Retinal pigment epithelial cell (primary cell): ENCODE results near the gene RND3.

Experiments used
- DNase-seq: peaks from one replicate; pipeline ENCODE4 v3.0.0-alpha.2; 2010; ENCODE audit warnings: low read depth
- H3K4me3 ChIP-seq: 2 replicates; pipeline ENCODE4 v1.5.1; 2011; ENCODE audit warnings: mild to moderate bottlenecking, low read length, control low read depth, moderate library complexity
- CTCF ChIP-seq: conservative IDR thresholded peaks from 2 replicates; pipeline ENCODE4 v1.5.1; 2011; ENCODE audit warnings: low read depth, low read length, control low read depth, inconsistent platforms

The RND3 gene

GRCh38 chr2:150528861-150529801 is 41.7 kb upstream of the RND3 start:
- peak; percentile 84 for DNase-seq
- no peak for TF ChIP-seq CTCF
- peak overlapping the region; percentile 9 for H3K4me3 ChIP-seq

- TF ChIP-seq CTCF = no peak
These were observed 39.4 kb upstream of the RND3 start for GRCh38 chr2:150526827-150527226.

GRCh38 chr2:150526006-150526405 is 38.5 kb upstream of the RND3 start:
- DNase-seq = no peak
- H3K4me3 ChIP-seq = no peak overlapping the region
- TF ChIP-seq CTCF = no peak

More at GRCh38 chr2:150526827-150527226, 39.4 kb upstream of the RND3 start:
- H3K4me3 ChIP-seq = no peak overlapping the region
- DNase-seq = peak; percentile 97

- no peak for TF ChIP-seq CTCF
These were observed 34.8 kb upstream of the RND3 start for GRCh38 chr2:150522269-150522668.

GRCh38 chr2:150520887-150521664 is 33.6 kb upstream of the RND3 start:
- peak; percentile 66 for DNase-seq
- no peak overlapping the region for H3K4me3 ChIP-seq
- no peak for TF ChIP-seq CTCF

More at GRCh38 chr2:150522269-150522668, 34.8 kb upstream of the RND3 start:
- no peak overlapping the region for H3K4me3 ChIP-seq
- DNase-seq = no peak

- TF ChIP-seq CTCF = no peak
- DNase-seq = no peak
- H3K4me3 ChIP-seq = no peak overlapping the region
These were observed 32.6 kb upstream of the RND3 start for GRCh38 chr2:150520033-150520432.
